SK-N-SH treated with all-trans-retinoic acid at 6 μM for 48 hours (cell line): Measurements from ENCODE around the gene JAK1.

ENCODE experiments used
- SNAI2 ChIP-seq: fragments of 250-450 bp; sonication (Bioruptor Pico); IDR thresholded peaks from 2 replicates; pipeline ENCODE4 v1.5.0; 2020; ENCODE audit warnings: mild to moderate bottlenecking, moderate library complexity
- TF ChIP-seq, protein P1 (sequence below): fragments of 250-450 bp; sonication (Bioruptor Pico); IDR thresholded peaks from 2 replicates; pipeline ENCODE4 v1.8.0; 2020; ENCODE audit warnings: mild to moderate bottlenecking, moderate library complexity, borderline replicate concordance

DNA sequence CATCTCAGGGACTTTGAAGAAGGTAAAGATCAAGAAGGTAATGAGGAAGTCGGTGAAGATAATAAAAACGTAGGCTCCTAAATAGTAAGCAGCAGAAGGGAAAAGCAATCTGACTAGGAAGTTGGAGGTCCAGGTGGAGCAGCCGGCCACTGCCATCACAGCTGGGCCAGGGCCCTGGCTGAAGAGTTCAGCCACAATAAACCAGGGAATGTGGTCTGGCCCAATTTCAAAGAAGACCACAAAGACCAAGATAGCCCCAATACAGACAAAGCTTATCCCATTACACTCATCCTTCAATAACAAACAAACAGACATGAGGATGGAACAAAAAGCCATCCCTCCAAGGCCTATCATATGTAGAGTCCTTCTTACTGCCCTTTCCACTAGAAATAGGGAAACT is 18.4 kb upstream of the JAK1 start:
- TF ChIP-seq, protein P1, sequence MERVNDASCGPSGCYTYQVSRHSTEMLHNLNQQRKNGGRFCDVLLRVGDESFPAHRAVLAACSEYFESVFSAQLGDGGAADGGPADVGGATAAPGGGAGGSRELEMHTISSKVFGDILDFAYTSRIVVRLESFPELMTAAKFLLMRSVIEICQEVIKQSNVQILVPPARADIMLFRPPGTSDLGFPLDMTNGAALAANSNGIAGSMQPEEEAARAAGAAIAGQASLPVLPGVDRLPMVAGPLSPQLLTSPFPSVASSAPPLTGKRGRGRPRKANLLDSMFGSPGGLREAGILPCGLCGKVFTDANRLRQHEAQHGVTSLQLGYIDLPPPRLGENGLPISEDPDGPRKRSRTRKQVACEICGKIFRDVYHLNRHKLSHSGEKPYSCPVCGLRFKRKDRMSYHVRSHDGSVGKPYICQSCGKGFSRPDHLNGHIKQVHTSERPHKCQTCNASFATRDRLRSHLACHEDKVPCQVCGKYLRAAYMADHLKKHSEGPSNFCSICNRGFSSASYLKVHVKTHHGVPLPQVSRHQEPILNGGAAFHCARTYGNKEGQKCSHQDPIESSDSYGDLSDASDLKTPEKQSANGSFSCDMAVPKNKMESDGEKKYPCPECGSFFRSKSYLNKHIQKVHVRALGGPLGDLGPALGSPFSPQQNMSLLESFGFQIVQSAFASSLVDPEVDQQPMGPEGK (CRISPR knock-in tag), result no peak
- TF ChIP-seq SNAI2 (CRISPR knock-in tag), result no peak
